Astrocyte (in vitro differentiated cells and primary cell): ENCODE measurements around the gene CLEC6A.

Experiments
- CTCF ChIP-seq: IDR thresholded peaks from 2 replicates; pipeline ENCODE4 v1.5.1; 2011; ENCODE audit warnings: low read depth, mild to moderate bottlenecking, inconsistent platforms, low read length, moderate library complexity; ENCODE audit not compliant: insufficient read depth
- EZH2 ChIP-seq: IDR thresholded peaks from 2 replicates; pipeline ENCODE4 v1.6.1; 2012; ENCODE audit warnings: mild to moderate bottlenecking, low read length, inconsistent platforms; ENCODE audit not compliant: insufficient read depth

GRCh38 chr12:8475508-8476203, 19.9 kb downstream of the CLEC6A start:
- TF ChIP-seq CTCF (no peak), EZH2 (no peak)
